Posterior vena cava (tissue), 2 donors: ENCODE results near the gene RPTOR. TPM values are rescaled to one million over a fixed set of nuclear protein-coding genes. Genes with fewer than 3 reads are reported as not detected.
"Not testable (repeated sequence)": the region's sequence is repeated elsewhere in the genome, so short reads cannot be mapped to it uniquely, and the experiment has no call there.

Source experiments
- DNase-seq: peaks from one replicate; pipeline ENCODE4 v3.0.0-alpha.2; 2020; ENCODE audit warnings: low spot score
- intact Hi-C, 2 donors: fragments of 100-400 bp; cut with DNase I; formaldehyde crosslinking; loops; one replicate each; pipeline versions ENCODE4 v1.14.1 to v1.14.2; 2022 to 2023
- long read RNA-seq, 2 donors: library from polyadenylated mRNA; unstranded; transcript quantifications; one replicate each; pipeline ENCODE4 v2.0.0, GENCODE V29; 2020 to 2021
- total RNA-seq, 2 donors: library from RNA; stranded (reverse); fragmentation: NEBNext Ultra II Directional; extraction: Animal tissue kit (Norgen Biotek cat#: 25700); gene quantifications; one replicate each; pipeline ENCODE4 v1.2.1, GENCODE V29; 2021
- donor health status: DM: yes; HTN: yes; CAD: no.
- donor health status: DM: yes; HTN: yes; CAD: no.

RPTOR gene, protein sequence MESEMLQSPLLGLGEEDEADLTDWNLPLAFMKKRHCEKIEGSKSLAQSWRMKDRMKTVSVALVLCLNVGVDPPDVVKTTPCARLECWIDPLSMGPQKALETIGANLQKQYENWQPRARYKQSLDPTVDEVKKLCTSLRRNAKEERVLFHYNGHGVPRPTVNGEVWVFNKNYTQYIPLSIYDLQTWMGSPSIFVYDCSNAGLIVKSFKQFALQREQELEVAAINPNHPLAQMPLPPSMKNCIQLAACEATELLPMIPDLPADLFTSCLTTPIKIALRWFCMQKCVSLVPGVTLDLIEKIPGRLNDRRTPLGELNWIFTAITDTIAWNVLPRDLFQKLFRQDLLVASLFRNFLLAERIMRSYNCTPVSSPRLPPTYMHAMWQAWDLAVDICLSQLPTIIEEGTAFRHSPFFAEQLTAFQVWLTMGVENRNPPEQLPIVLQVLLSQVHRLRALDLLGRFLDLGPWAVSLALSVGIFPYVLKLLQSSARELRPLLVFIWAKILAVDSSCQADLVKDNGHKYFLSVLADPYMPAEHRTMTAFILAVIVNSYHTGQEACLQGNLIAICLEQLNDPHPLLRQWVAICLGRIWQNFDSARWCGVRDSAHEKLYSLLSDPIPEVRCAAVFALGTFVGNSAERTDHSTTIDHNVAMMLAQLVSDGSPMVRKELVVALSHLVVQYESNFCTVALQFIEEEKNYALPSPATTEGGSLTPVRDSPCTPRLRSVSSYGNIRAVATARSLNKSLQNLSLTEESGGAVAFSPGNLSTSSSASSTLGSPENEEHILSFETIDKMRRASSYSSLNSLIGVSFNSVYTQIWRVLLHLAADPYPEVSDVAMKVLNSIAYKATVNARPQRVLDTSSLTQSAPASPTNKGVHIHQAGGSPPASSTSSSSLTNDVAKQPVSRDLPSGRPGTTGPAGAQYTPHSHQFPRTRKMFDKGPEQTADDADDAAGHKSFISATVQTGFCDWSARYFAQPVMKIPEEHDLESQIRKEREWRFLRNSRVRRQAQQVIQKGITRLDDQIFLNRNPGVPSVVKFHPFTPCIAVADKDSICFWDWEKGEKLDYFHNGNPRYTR (N-terminal part only)
- total RNA-seq, result 10 to 100 TPM; 30.1 to 44.1 TPM
- long read RNA-seq, donor 1, partial matches to known transcripts, result 12 of 23 reads
- long read RNA-seq, donor 1, other reads (novel, unspliced or antisense), result 11 of 23 reads
- long read RNA-seq, donor 2, partial matches to known transcripts, result 16 of 22 reads
- long read RNA-seq, donor 2, other reads (novel, unspliced or antisense), result 5 of 22 reads

DNA sequence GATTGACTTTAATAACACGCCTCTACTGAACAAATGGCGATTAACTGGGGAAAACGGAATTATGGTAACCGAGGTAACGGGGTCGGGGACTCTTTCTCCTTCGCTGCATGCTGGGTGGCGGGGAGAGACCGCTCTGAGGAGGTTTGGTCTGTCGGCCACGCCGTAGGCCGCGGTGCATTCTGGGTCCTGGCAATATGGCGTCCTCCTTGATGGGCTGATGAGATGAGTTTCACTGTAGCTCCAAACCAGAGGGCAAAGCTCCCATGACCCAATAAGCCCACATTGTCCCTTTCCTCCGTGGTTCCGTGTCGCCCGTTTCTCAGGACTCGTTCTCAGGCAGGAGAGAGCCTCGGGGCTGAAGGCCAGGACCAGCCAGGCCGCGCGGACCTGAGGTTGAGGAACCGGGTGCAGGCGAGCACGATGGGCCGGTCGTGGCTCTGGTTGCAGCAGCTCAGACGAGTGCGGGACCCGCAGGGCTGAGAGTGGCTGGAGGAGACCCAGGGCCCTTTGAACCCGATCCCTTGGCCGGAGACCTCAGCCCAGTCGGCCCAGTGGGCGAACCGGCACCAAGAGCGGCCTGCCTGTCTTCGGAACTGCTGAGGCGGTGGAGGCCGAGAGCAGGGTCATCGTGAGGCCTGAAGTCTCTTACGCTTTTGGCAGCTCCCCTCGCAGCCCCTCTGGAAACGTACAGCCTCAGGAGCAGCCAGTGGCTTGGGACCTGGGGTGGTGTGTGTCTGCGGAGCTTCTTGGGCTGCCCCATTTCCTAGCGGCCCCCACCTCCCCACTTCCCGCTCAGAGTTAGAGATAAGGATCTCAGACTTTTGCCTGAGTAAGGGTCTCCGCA lies at the start of gene RPTOR:
Gene RPTOR (plus strand): TSS at position 184 of the 844 bp plus-strand sequence. CDS start 792 bp downstream, outside the sequence.
- intact Hi-C loops, result loop anchor here in 1 of 2 donors (1.0 kb wide), 1 partner anchor 25 kb away; no protein-coding TSS in a partner anchor
- DNase-seq, result peak; percentile 97

DNA sequence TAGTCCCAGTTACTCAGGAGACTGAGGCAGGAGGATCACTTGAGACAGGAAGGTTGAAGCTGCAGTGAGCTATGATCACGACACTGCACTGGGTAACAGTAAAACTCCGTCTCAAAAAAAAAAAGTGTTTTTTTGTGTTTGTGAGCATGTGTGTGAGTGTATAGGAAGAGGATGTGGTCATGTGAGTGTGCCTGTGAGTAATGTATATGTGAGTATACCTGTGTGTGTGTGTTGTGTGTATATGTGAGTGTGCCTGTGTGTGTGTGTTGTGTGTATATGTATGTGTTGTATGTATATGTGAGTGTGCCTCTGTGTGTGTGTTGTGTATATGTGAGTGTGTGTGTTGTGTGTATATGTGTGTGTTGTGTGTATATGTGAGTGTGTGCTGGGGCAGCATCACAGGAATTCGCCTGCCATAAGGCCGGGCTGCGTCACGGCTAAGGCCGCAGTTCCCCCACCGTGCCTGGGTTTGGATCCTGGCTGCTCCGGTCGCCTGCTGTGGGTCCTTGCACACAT lies 46.9 kb upstream of the RPTOR start:
- no peak for DNase-seq
- intact Hi-C loops, result no loop called here

DNA sequence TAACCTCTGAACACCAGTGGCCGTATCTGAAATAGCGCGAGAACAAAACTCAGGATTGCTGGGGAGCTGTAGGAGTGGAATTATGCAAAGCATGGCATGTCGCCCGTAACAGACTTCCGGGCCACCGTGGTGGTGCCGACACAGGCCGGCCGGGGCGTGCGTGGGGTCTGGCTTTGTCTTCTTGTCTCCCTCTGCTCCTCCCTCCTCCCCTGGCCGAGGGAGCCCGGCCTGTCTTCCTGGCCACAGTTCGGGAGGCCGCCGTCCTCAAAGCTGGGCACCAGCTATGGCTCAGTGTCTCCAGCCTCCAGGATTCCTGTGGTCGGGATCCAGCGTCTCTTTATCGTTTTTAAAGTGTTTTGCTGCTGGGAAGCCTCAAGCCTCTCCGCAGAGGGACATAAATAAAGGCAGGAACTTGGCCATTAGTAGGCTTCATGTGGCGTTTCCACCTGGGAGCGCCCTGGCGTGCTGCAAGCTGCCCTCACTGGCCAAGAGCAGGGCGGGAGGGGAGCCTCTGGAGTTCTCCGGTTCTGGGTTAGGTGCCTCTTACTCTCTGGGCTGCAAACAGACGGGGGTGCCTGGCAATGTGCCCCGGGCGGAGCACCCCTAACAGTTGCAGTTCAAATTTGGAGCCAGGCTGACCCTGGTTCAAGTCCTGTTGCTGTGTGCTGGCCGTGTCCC lies 46.3 kb upstream of the RPTOR start:
- intact Hi-C loops, result no loop called here
- DNase-seq, result peak; percentile 90

DNA sequence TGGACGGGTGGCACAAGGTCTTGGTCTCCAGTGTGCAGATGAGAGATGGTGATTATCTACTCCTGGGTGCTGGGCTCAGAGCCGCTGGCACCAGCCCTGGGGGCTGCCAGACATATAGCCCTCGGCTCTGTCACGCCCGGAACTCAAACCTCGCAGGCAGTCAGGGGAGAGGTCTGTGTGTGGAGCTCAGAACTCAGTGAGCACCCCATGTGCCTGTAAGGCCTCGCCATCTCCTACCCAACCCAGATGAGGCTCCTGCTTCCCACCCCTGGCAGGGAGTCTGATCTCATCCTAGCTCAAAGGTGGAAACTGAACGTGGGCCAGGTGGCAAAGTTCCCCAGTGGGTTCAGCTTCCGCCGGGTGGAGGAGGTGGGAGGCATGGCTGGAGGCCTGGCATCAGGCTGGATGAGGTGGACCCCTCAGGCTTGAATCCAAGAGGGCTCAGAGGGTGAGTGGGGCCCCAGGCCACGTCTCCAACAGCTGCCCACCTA lies 45.7 kb upstream of the RPTOR start:
- intact Hi-C loops, result no loop called here
- no peak for DNase-seq

DNA sequence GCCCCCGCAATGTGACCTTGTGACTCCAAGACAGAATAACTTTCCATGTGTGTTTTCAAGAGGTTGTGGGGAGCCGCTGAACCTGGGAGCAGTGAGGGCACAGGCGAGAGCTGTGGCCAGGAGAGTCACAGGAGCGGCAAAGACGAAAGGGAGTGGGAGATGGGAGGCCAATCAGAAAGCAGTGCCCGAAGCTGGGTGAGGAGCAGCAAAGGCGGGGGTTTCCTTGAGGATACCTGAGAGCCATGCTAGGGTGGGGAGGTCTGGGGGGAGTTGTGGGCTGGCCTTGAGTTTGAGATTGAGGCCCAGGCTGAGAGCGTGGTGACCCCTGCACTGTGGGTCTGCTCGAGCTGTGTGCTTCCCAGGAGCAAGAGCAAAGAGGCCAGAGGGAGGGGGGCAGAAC lies 45.1 kb upstream of the RPTOR start:
- intact Hi-C loops, result no loop called here

DNA sequence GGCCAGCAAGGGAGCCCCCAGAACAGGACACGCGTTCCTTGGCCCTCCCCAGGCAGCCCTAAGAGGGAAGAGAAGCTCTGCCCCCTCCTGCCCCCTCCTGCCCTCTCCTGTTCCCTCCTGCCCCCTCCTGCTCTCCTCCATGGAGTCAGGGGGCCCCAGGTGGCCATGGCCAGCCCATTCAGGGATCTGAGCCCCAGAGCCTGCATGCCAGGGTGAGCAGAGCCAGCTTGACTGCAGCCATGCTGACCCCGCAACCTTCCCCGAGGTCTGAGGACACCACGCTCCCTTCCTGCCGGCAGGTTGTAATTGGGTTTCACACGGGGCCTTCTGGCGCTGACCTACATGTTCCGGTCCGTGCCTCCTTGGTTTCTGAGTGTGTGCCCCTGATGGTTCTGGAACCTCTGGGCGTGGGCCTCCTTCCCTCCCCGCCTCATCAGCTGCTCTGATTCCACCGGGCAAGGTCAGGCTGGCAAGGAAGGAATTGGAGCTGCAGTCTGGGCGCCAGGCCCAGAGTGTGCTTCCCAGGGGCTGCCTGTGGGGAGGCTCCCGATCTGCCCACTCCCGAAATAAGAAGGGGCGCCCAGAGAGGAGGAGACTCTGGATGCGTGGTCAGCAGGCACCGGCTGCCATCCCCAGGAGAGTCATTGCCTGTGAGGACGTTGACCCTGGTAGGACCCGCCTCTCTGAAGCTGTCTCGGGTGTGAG lies 44.5 kb upstream of the RPTOR start:
- intact Hi-C loops, result no loop called here
- no peak for DNase-seq

More for the DNA sequence above, 45.1 kb upstream of the RPTOR start:
- no peak for DNase-seq

DNA sequence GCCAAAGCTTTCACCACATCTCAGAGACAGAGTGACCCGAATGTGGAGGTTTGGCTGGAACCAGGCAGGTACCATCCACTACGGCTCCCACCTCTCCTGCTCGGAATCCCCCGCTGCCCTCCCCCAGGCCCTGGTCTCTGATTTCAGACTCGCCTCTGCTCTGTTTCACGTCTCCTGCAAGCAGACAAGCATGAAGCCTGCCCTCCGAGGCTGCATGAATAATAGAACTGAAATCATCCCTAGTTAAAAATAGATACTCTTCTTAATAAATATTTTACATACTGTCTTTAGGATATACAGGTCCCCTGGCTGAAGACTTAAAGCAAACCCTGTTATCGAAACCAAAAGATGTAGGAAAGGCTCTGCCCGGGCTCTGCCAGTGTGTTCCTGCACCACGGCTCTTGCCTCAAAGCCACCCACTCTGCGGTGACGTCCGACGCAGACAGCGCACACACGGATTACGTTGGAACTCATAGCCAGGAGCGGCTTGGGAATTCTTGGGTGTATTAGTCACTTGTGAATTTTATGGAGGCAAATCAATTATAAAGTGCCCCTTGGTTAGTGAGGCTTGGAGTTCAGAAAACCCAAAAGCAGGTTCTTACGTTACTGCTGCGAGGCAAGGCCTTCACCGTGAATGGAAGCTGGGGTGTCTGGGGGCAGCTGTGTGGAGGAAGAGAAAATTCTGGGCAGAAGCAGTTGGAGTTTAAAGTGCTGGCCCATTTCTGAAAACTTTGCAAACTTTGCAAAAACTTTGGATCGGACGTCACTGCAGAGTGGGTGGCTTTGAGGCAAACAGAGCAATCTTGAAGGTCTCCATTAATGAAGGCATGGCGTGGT lies 42.7 kb upstream of the RPTOR start:
- intact Hi-C loops, result no loop called here
- no peak for DNase-seq

DNA sequence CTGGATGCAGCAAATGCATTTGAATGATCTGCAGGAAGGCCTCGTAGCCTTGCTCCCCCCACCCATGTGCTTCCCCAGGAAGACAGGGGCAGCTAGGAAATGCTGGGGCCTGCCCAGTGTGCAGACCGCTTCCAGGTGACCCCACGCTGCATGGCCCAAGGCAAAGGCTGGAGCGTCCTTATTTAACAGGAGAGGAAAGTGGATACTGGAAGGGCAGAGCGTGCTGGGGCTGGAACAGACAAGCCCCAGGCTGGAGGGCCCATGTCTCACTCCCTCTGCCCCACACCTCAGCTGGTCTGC lies 42.1 kb upstream of the RPTOR start:
- DNase-seq, result no peak
- intact Hi-C loops, result no loop called here

DNA sequence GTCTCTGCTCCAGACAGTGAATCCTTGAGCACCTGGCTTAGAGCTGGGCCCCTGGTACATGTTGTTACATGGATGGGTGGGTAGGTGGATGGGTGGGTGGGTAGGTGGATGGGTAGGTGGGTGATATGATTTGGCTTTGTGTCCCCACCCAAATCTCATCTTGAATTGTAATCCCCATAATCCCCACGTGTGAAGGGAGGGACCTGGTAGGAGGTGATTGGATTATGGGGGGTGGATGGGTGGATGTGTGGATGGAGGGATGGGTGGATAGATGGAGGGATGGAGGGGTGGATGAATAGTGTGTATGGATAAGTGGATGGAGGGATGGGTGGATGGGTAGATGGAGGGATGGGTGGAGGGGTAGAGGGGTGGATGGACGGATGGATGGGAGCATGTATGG lies 41.6 kb upstream of the RPTOR start:
- intact Hi-C loops, result no loop called here
- no peak for DNase-seq

DNA sequence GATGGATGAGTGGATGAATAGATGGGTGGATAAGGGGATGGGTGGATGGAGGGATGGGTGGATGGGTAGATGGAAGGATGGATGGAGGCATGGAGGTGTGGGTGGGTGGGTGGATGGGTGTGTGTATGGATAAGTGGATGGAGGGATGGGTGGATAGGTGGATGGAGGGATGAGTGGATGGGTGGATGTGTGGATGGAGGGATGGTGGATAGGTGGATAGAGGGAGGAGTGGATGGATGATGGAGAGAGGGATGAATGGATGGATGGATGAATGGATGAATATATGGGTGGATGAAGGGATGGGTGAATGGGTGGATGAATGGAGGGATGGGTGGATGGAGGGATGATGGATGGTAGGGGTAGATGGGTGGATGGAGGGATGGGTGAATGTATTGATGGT lies 40.7 kb upstream of the RPTOR start:
- DNase-seq, result no peak
- intact Hi-C loops, result no loop called here

DNA sequence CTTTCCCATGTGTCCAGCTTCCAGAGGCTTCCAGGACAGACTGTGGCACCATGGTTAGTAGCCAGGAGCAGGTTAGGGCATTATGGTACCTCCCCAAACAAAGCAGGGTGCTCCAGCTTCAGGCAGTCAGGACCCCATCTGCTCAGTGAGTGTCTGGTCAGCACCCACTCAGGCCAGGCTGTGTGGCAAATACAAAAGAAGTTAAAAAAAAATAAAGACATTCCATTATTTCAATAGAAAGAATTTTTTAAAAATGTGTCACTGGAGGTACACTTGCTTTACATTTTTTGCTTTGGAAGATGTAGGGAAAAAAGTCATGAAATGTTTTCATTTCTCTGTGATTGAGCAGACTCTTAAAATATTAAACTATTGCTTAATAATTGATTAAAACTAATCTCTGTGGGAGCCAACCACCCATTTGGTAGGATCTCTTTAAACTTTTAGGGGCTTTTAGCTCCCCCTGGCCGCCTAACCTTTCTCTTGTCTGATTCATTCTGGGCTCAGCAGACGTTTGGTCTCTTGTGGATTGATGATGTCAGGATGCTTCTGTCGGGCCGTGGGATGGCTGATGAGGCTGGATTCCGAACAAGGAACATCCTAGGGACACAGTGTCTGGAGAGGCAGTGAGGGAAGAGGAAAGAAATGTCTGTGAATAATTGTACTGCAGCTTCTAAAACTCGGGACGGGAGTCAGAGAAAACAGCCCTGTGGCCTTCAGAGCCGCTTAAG lies 39.8 kb upstream of the RPTOR start:
- intact Hi-C loops, result no loop called here
- no peak for DNase-seq

DNA sequence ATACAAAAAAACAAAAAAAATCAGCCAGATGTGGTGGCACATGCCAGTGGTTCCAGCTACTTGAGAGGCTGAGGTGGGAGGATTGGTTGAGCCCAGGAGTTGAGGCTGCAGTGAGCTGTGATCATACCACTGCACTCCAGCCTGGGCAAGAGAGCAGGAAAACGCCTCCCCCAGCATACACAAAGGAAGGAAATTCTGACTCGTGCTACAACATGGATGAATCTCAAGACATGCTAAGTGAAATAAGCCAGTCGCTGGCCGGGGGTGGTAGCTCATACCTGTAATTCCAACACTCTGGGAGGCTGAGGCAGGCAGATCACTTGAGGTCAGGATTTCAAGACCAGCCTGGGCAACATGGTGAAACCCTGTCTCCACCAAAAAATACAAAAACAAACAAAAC lies 37.5 kb upstream of the RPTOR start:
- intact Hi-C loops, result not testable (repeated sequence)

DNA sequence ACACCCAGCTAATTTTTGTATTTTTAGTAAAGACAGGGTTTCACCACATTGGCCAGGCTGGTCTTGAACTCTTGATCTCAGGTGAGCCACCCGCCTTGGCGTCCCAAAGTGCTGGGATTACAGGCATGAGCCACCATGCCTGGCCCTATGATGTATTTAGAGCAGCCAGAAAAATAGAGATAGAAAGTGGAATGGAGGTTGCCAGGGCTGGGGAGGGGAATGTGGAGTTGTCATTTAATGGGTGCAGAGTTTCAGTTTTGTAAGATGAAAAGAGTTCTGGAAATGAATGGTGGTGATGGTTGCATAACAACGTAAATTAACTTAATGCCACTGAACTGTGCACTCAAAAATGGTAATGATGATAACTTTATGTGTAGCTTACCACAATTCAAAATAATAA lies 36.7 kb upstream of the RPTOR start:
- intact Hi-C loops, result no loop called here
- DNase-seq, result no peak

More for the DNA sequence above, 37.5 kb upstream of the RPTOR start:
- not testable (repeated sequence) for DNase-seq

DNA sequence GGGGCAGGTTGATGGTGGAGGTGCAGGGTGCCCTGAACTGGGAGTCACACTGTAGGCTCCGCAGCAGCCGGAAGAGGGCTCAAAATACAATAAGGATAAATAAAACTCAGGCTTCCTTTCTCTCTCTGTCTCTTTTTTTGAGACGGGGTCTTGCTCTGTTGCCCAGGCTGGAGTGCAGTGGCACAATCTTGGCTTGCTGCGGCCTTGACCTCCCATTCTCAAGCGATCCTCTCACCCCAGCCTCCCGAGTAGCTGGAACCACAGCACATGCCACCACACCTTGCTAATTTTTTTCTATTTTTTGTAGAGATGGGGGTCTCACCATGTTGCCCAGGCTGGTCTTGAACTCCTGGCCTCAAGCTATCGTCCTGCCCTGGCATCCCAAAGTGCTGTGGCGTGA lies 35.3 kb upstream of the RPTOR start:
- intact Hi-C loops, result no loop called here
- no peak for DNase-seq

DNA sequence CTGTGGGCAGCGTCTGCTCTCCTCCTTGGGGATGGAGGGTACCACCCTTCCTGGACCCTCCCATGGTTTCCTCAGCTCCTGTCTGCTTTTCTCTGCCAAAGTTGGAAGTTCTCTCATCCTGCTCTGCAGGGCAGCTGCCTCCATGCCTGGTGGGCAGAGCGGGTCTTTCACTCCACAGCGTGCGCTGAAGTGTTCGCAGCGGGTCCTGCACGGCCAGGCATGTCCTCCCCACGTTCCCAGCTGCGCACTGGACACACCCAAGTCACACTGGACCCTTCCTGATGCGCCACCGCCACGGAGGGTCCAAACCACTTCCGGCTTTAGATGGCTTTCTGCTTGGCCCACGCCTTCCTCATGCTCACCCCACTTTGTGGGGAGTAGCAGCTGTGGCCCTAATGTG lies 34.5 kb upstream of the RPTOR start:
- DNase-seq, result no peak
- intact Hi-C loops, result no loop called here

DNA sequence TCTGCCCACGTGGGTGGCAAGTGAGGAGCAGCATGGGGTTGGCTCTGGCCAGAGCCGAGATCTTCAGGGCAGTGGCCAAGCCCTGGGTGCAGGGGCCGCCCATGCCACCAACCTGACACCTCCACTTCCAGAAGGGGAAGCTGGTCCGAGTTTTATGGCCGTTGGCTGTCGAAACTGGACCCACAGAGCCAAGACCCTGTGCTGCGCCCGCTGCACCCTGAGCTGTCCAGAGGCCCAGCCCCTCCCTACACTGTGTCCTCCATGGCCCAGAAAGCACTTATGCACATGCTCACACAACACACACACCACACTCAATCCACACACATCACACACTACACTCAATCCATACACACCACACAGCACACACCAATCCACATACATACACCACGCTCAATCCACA lies 33.9 kb upstream of the RPTOR start:
- no peak for DNase-seq
- intact Hi-C loops, result no loop called here
